SH-SY5Y (cell line): ENCODE data around the gene STK32A.

Source experiments
- GATA2 ChIP-seq: IDR thresholded peaks from 2 replicates; pipeline ENCODE4 v1.6.1; 2011; ENCODE audit warnings: mild to moderate bottlenecking, low read depth, low read length
- GATA3 ChIP-seq: IDR thresholded peaks from 2 replicates; pipeline ENCODE4 v1.6.1; 2011; ENCODE audit warnings: low read depth, mild to moderate bottlenecking, low read length, moderate library complexity

The STK32A gene

DNA sequence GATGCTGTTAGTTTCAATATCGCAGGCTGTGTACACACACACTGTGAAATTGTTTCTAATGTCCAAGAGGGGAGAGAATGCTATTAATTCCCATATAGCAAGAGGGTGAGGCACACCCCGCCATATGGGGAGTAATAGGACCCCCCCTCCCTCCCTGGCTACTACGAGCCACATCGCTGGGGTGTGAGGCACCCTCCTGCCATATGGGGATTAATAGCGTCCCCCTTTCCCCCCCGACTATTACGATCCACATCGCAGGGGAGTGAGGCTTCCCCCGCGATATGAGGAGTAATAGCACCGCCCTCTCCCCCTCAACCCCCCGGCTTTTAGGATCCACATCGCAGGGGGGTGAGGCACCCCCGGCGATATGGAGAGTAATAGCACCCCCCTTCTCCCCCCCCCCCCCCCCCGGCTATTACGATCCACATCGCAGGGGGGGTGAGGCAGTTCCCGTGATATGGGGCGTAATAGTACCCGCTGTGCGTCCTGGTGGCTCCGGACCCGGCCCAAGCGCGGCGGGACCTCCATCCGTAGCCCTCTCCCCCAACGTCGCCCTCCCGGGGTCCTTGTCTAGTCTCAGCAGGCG is 494 bp upstream of the STK32A start:
- TF ChIP-seq GATA3 (no peak), GATA2 (no peak)

- TF ChIP-seq GATA3 (no peak), GATA2 (no peak)
Measured at GRCh38 chr5:147240266-147240985, 5.6 kb downstream of the STK32A start.

GRCh38 chr5:147245381-147246165 is 10.7 kb downstream of the STK32A start:
- TF ChIP-seq GATA3 (no peak), GATA2 (no peak)

DNA sequence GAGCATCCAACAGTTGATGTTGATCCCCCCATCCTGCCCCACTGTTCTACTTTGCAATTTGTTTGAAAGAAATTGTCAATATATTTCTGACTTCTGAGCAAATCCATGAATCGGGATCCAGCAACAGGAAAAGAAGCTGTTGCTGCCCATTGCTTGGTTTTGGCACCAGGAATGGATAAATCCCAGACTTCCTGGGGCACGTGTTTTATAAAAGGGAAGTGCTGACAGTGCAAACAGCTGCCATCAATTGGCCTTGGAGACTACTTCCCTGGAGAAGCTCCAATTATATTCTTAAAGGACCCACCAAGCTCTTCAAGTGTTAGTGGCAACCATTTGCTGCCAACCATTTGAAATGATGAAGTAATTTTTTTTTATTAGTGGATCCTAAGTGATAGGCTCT is 13.7 kb downstream of the STK32A start:
- TF ChIP-seq GATA3 (no peak), GATA2 (no peak)

- TF ChIP-seq GATA2: no peak
- TF ChIP-seq GATA3: no peak
Measured at GRCh38 chr5:147259837-147260236, 25.0 kb downstream of the STK32A start.

GRCh38 chr5:147267082-147267832 is 32.4 kb downstream of the STK32A start:
- no peak for TF ChIP-seq GATA2
- TF ChIP-seq GATA3: no peak

DNA sequence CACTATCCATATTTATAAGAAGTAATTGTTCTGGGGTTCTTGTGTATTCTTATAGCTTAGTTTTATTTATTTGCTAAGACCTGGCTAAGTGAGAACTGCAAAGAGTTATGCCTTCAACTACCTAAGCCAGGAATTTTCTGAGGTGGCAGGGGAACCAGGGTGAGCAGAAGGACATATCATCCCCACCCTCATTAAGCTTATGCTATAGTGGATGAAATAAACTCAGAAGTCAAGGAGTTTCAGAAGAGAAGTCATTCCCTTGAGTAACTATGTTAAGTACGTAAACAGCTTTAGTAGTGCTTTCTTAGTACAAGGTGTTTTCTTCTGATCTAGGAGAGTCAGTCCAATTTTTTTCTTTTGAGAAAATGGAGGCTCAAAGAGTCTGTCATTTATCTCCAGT is 41.7 kb downstream of the STK32A start:
- TF ChIP-seq GATA2 (no peak), GATA3 (no peak)

GRCh38 chr5:147286296-147286695 is 51.5 kb downstream of the STK32A start:
- TF ChIP-seq GATA3 (no peak), GATA2 (no peak)

GRCh38 chr5:147287110-147287509 is 52.3 kb downstream of the STK32A start:
- TF ChIP-seq GATA3 (no peak), GATA2 (no peak)

- TF ChIP-seq GATA2: no peak
- no peak for TF ChIP-seq GATA3
Measured at GRCh38 chr5:147290261-147290660, 55.4 kb downstream of the STK32A start.

DNA sequence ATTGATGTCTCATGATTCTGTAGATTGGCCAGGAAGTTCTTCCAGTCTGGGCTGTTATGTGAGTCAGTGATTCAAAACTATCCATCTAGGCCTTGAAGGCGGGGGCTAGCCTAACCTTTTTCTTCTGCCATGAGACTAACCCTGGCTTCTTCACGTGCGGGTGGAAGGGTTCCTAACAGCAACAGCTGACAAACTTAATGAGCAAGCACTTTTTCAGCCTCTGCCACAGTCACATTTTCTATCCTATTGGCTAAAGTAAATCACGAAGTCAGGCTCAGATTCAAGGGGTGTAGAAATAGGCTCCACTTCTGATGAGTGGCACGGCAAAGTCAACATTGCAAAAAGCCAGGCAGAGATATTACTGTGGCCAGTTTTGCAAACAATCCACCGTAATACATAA is 68.4 kb downstream of the STK32A start:
- TF ChIP-seq GATA3 (no peak), GATA2 (no peak)

GRCh38 chr5:147303976-147304375 is 69.2 kb downstream of the STK32A start:
- TF ChIP-seq GATA3 (no peak), GATA2 (no peak)

DNA sequence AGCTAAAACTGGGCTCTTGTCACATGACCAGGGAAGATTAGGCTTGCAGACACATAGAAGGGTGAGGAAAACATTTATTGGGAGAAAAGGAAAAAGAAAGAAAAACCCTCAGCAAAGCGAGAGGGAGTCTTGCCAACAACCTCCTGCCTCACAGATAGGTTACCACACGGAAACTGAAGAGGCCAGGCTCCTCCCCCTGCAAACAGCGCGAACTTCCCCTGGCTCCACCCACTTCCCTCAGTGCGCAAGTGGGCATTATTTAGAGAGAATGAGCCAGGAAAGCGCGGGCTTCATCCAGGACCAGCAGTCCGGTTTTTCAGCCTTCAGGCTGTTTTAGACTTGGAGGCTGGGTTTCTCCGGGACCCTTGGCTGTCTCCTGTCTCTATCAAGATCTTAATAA is 70.3 kb downstream of the STK32A start:
- TF ChIP-seq GATA3 (no peak), GATA2 (no peak)

DNA sequence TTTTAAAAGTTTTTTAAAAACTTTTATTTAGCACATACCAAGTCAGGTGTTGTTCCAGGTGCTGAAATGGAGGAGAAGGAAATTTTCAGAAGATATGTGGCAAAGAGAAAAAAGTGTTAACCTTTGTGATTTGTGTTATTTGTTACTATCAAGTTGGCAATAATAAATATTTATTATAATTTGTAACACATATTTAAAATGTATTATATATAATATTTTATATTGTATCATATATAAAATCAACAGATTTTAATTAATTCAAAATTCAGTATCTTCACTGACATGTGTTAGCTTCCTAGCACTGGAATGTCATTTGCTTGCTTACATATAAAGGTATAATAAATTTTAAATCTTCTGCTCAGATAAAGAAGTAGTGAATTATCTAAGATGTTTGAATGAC is 71.5 kb downstream of the STK32A start:
- TF ChIP-seq GATA2: no peak
- TF ChIP-seq GATA3: no peak

DNA sequence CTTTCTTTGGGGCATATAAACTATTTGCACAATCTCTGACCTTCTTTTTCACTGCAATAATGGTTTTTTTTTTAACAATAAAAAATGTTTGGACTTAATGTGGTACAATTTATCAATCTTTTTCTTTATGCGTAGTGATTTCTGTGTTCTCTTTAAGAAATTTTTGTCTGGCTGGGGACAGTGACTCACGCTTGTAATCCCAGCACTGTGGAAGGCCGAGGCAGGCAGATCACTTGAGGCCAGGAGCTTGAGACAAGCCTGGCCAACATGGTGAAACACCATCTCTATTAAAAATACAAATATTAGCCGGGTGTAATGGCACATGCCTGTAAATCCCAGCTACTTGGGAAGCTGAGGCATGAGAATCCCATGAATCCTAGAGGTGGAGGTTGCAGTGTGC is 72.3 kb downstream of the STK32A start:
- TF ChIP-seq GATA3: no peak
- TF ChIP-seq GATA2: no peak
